OCI-LY7 (cell line): ENCODE results near the gene SERP2. TPM values are rescaled to one million over a fixed set of nuclear protein-coding genes. Genes with fewer than 3 reads are reported as not detected.

ENCODE experiments used
- BruUV-seq: library from RNA; stranded (reverse); fragments of 400-500 nt; replicated peaks from 2 replicates; lab custom pipeline; 2021; lab: Mats Ljungman, UMichigan
- CTCF ChIA-PET: fragments of 300-600 bp; sonication (Branson Sonifier 250); formaldehyde crosslinking; loops from one replicate; lab custom pipeline; 2022; ENCODE audit warnings: antibody characterized with exemption; ENCODE audit not compliant: unreplicated experiment; lab: Charles Lee
- POLR2A ChIA-PET: fragments of 300-600 bp; sonication (Branson Sonifier 250); formaldehyde crosslinking; loops from one replicate; lab custom pipeline; 2022; ENCODE audit warnings: antibody characterized with exemption; lab: Charles Lee
- DNase-seq: peaks from one replicate; pipeline ENCODE4 v3.0.0-alpha.2; 2015; ENCODE audit warnings: low spot score
- H2AFZ ChIP-seq: fragments of 200-600 bp; sonication (generic), shearing (Covaris generic); 2 replicates; pipeline ENCODE4 v1.6.1; 2014; ENCODE audit warnings: mild to moderate bottlenecking, antibody characterized with exemption, low read length, moderate library complexity
- H3K27ac ChIP-seq: fragments of 200-600 bp; sonication (generic); 2 replicates; pipeline ENCODE4 v1.5.1; 2014; ENCODE audit warnings: mixed run types, low read depth, mild to moderate bottlenecking, moderate library complexity, low read length, inconsistent platforms; ENCODE audit not compliant: poor library complexity, severe bottlenecking
- H3K36me3 ChIP-seq: fragments of 200-600 bp; sonication (generic); 2 replicates; pipeline ENCODE4 v1.6.1; 2014; ENCODE audit warnings: mild to moderate bottlenecking, antibody characterized with exemption, low read length, moderate library complexity, mixed read lengths; ENCODE audit not compliant: insufficient read depth
- H3K4me1 ChIP-seq: fragments of 200-600 bp; sonication (generic); 2 replicates; pipeline ENCODE4 v1.5.1; 2014; ENCODE audit warnings: mild to moderate bottlenecking, low read length; ENCODE audit not compliant: insufficient read depth, poor library complexity, severe bottlenecking
- H3K4me2 ChIP-seq: fragments of 200-600 bp; sonication (generic); 2 replicates; pipeline ENCODE4 v1.6.1; 2014; ENCODE audit warnings: mild to moderate bottlenecking, low read length
- H3K4me3 ChIP-seq: fragments of 200-600 bp; sonication (generic); 2 replicates; pipeline ENCODE4 v1.5.1; 2014; ENCODE audit warnings: mild to moderate bottlenecking, low read depth, low read length; ENCODE audit not compliant: poor library complexity, severe bottlenecking
- H3K79me2 ChIP-seq: fragments of 200-600 bp; sonication (generic); 2 replicates; pipeline ENCODE4 v1.6.1; 2016; ENCODE audit warnings: low read depth, mild to moderate bottlenecking, low read length, moderate library complexity, mixed read lengths; ENCODE audit not compliant: insufficient read depth
- H3K9me2 ChIP-seq: fragments of 200-600 bp; sonication (generic); 2 replicates; pipeline ENCODE4 v1.6.1; 2016; ENCODE audit warnings: mild to moderate bottlenecking, low read length, mixed read lengths; ENCODE audit not compliant: insufficient read depth
- H3K9me3 ChIP-seq: fragments of 200-600 bp; sonication (generic); 2 replicates; pipeline ENCODE4 v1.6.1; 2014; ENCODE audit warnings: mild to moderate bottlenecking, mixed run types, low read length, mixed read lengths
- H4K20me1 ChIP-seq: fragments of 200-600 bp; sonication (generic); 2 replicates; pipeline ENCODE4 v1.6.1; 2014; ENCODE audit warnings: mild to moderate bottlenecking, antibody characterized with exemption, low read length, moderate library complexity, mixed read lengths; ENCODE audit not compliant: insufficient read depth
- CTCF ChIP-seq: fragments of 200-600 bp; sonication (generic); conservative IDR thresholded peaks from 2 replicates; pipeline ENCODE4 v1.5.1; 2014; ENCODE audit warnings: mild to moderate bottlenecking, antibody characterized with exemption, low read length, moderate library complexity, mixed read lengths
- EZH2phosphoT487 ChIP-seq: fragments of 200-600 bp; sonication (generic); IDR thresholded peaks from 2 replicates; pipeline ENCODE4 v1.6.1; 2018; ENCODE audit warnings: low read depth, borderline replicate concordance, mild to moderate bottlenecking, mixed run types, antibody characterized with exemption, low read length, moderate library complexity, mixed read lengths
- intact Hi-C: fragments of 100-400 bp; cut with micrococcal nuclease; formaldehyde crosslinking; loops from one replicate; pipeline ENCODE4 v1.10.0; 2022; ENCODE audit not compliant: unreplicated experiment
- total RNA-seq, 2 experiments: library from RNA; depleted of rRNA in 1 of 2; stranded (reverse); fragments of >200 nt in 1 of 2; shearing (Covaris generic) in 1 of 2; gene quantifications; 2 replicates each; pipeline ENCODE4 v1.2.3, GENCODE V29; 2014 to 2022

SERP2 gene
- total RNA-seq, 2 experiments from 2014 or later: not detected

GRCh38 chr13:44433863-44434765 is 60.5 kb downstream of the SERP2 start:
- intact Hi-C loops: no loop called here
- DNase-seq: no peak

GRCh38 chr13:44434766-44435141 is 61.1 kb downstream of the SERP2 start:
- H2AFZ ChIP-seq: peak overlapping the region; percentile 57; the same call in 1 of the 2 replicates
- BruUV-seq: no TSS peak

More at GRCh38 chr13:44433863-44434765, 60.5 kb downstream of the SERP2 start:
- no peaks in the 10 kb centered on the region for H3K9me3 ChIP-seq
- no peak overlapping the region for H3K27ac ChIP-seq
- H3K36me3 ChIP-seq: peaks cover 11% of the 10 kb centered on the region; the same call in 1 of the 2 replicates
- ChIA-PET POLR2A (interaction anchor here (0.7 kb wide), 1 partner anchor 189 kb away, joined by 3 read pairs; no protein-coding TSS in a partner anchor), CTCF (no interaction called here)
- no peaks in the 10 kb centered on the region for H3K9me2 ChIP-seq
- no peak overlapping the region for H2AFZ ChIP-seq
- no peaks in the 10 kb centered on the region for H3K79me2 ChIP-seq
- TSS peak; percentile 60 for BruUV-seq
- H3K4me3 ChIP-seq: no peak overlapping the region
- H3K4me1 ChIP-seq: peaks cover 17% of the 10 kb centered on the region
- no peaks in the 10 kb centered on the region for H4K20me1 ChIP-seq
- peak overlapping the region; percentile 79; the same call in 1 of the 2 replicates for H3K4me2 ChIP-seq
- no peak for TF ChIP-seq CTCF
- no peak for TF ChIP-seq EZH2phosphoT487

More at GRCh38 chr13:44434766-44435141, 61.1 kb downstream of the SERP2 start:
- Histone ChIP-seq H3K36me3 (peaks cover 11% of the 10 kb centered on the region; the same call in 1 of the 2 replicates), H3K4me1 (peaks cover 17% of the 10 kb centered on the region), H3K4me3 (peak overlapping the region; percentile 66), H3K9me2 (no peaks in the 10 kb centered on the region), H3K4me2 (peak overlapping the region; percentile 79), H3K79me2 (no peaks in the 10 kb centered on the region), H3K9me3 (no peaks in the 10 kb centered on the region), H3K27ac (no peak overlapping the region), H4K20me1 (no peaks in the 10 kb centered on the region)
- ChIA-PET POLR2A (interaction anchor here (0.6 to 0.7 kb wide), 2 partner anchors 27 to 160 kb away, joined by 3 read pairs; no protein-coding TSS in a partner anchor), CTCF (interaction anchor here (0.9 kb wide), 1 partner anchor 193 kb away, joined by 5 read pairs; no protein-coding TSS in a partner anchor)
- TF ChIP-seq EZH2phosphoT487: no peak
- DNase-seq: no peak
- intact Hi-C loops: loop anchor here (5.0 kb wide), 1 partner anchor 292 kb away; no protein-coding TSS in a partner anchor
